Myocyte (in vitro differentiated cells): ENCODE data around the gene GALNT18. TPM values are rescaled to one million over a fixed set of nuclear protein-coding genes. Genes with fewer than 3 reads are reported as not detected.

ENCODE experiments used
- DNase-seq: peaks from one replicate; pipeline ENCODE4 v3.0.0-alpha.2; 2012; ENCODE audit warnings: low read depth
- total RNA-seq: library from RNA; depleted of rRNA; stranded (reverse); fragments of >200 nt; gene quantifications from 2 replicates; pipeline ENCODE4 v1.2.3, GENCODE V29; 2014

GALNT18 gene
- total RNA-seq, 1 donor from 2014 or later, result 3.3 TPM

GRCh38 chr11:11624926-11625325 lies 3.1 kb upstream of the GALNT18 start:
- DNase-seq, result no peak

GRCh38 chr11:11624204-11624603 lies 2.4 kb upstream of the GALNT18 start:
- DNase-seq, result no peak

- no peak for DNase-seq
These were observed 967 bp upstream of the GALNT18 start for GRCh38 chr11:11622772-11623171.

- no peak for DNase-seq
These were observed 518 bp upstream of the GALNT18 start for GRCh38 chr11:11622340-11622706.

GRCh38 chr11:11620921-11621572 lies 758 bp downstream of the GALNT18 start:
- DNase-seq, result peak; percentile 25

- DNase-seq, result peak; percentile 51
These were observed 1.5 kb downstream of the GALNT18 start for GRCh38 chr11:11620173-11620920.

GRCh38 chr11:11618973-11619435 lies 2.8 kb downstream of the GALNT18 start:
- DNase-seq, result no peak

GRCh38 chr11:11615086-11615485 lies 6.7 kb downstream of the GALNT18 start:
- no peak for DNase-seq

- DNase-seq, result no peak
These were observed 9.4 kb downstream of the GALNT18 start for GRCh38 chr11:11612439-11612838.

- DNase-seq, result peak; percentile 79
These were observed 10.4 kb downstream of the GALNT18 start for GRCh38 chr11:11611381-11611780.

GRCh38 chr11:11608783-11609232 lies 13.0 kb downstream of the GALNT18 start:
- peak; percentile 62 for DNase-seq

GRCh38 chr11:11607772-11608171 lies 14.0 kb downstream of the GALNT18 start:
- peak; percentile 59 for DNase-seq

- no peak for DNase-seq
These were observed 15.9 kb downstream of the GALNT18 start for GRCh38 chr11:11605821-11606450.

GRCh38 chr11:11605181-11605580 lies 16.6 kb downstream of the GALNT18 start:
- DNase-seq, result no peak

- no peak for DNase-seq
These were observed 17.3 kb downstream of the GALNT18 start for GRCh38 chr11:11604370-11604990.

- DNase-seq, result no peak
These were observed 19.8 kb downstream of the GALNT18 start for GRCh38 chr11:11602011-11602410.

- no peak for DNase-seq
These were observed 21.5 kb downstream of the GALNT18 start for GRCh38 chr11:11600288-11600687.

- no peak for DNase-seq
These were observed 23.6 kb downstream of the GALNT18 start for GRCh38 chr11:11598243-11598642.

GRCh38 chr11:11594162-11594561 lies 27.6 kb downstream of the GALNT18 start:
- DNase-seq, result no peak

GRCh38 chr11:11592146-11592684 lies 29.6 kb downstream of the GALNT18 start:
- DNase-seq, result no peak

- DNase-seq, result no peak
These were observed 32.4 kb downstream of the GALNT18 start for GRCh38 chr11:11589437-11589836.
